GM19397 (cell line): ENCODE data around the gene ALDH8A1.
"Not testable (repeated sequence)": the region's sequence is repeated elsewhere in the genome, so short reads cannot be mapped to it uniquely, and the experiment has no call there.

Source experiments
- ATAC-seq: cut with Tn5 transposase; IDR thresholded peaks from one replicate; pipeline ENCODE4 v1.9.1; 2021; ENCODE audit warnings: mild to moderate bottlenecking, moderate library complexity; ENCODE audit not compliant: unreplicated experiment

Gene ALDH8A1

GRCh38 chr6:134911547-134911946 is 38.4 kb downstream of the ALDH8A1 start:
- ATAC-seq, result no peak

- ATAC-seq, result no peak
Observed at GRCh38 chr6:134910593-134910935, 39.3 kb downstream of the ALDH8A1 start.

DNA sequence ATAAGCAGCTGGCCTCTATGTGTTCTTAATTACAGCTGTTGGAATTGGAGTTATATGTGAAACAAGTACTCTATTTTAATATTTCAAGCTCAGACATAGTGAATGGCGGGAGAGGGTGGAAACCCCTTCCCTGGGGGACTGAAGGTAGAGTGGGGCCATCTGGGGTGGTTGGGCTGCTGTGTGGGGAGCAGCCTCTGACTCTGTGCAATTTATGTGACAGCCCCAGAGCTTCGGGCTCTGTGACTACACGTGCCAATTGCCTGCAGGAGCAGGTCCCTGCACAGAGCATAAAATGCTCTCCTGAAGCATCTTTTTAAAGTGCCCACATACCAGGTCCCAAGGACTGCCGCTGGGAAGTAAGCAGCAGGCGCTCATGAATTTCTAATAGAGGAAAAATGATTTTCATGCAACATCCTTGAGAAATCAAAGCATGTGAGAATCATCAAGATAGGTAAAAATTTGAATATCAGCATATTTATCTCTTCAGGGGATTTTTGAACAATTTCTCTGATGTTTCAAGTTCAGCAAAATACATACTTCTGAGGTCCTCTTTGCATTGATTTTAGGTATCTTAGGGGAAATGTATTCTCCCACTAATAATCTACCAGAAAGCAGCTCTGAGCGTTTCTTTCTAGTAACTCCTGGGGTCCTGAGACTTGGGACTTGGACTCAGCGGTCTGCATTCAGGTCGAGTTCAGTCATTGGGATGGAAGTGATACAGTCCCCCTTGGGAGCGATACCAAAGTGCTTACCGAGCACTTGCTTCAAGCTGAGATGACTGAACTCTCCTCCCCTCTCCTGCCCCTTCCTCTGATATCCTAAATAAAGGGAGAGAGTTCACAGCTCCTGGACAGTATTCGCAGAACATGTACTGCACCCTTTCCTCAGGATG is 40.0 kb downstream of the ALDH8A1 start:
- no peak for ATAC-seq

DNA sequence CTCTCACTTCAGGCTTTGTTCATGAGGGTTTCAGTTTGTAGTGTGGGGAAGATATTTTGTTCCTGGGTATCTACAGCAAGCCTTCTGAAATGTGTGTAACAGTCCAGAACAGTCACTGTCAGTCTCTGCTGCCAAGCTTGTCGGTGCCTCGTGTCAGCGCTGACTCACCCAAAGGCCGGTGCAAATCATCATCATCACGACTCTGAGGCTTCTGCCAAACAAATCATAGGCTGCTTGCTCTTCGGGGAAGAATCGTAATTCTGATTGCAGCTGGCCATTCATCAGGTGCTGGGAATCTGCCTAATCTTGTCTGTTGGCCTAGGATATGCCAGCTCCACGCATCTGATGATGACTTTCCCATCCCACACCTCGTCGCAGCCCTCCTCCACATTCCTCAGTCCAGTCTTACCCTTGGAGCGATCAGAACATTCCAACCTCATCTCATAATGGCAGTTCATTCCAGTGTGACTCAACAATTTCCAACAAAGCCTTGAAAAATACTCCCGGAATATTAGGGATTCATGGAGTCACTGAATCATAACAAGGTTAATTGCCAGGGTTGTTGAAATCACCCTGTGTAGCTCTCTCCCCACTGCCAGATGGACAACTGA is 40.9 kb downstream of the ALDH8A1 start:
- no peak for ATAC-seq

- not testable (repeated sequence) for ATAC-seq
Observed at GRCh38 chr6:134904731-134905130, 45.2 kb downstream of the ALDH8A1 start.

GRCh38 chr6:134903448-134903847 is 46.5 kb downstream of the ALDH8A1 start:
- no peak for ATAC-seq

- ATAC-seq, result no peak
Observed at GRCh38 chr6:134902936-134903335, 47.0 kb downstream of the ALDH8A1 start.

DNA sequence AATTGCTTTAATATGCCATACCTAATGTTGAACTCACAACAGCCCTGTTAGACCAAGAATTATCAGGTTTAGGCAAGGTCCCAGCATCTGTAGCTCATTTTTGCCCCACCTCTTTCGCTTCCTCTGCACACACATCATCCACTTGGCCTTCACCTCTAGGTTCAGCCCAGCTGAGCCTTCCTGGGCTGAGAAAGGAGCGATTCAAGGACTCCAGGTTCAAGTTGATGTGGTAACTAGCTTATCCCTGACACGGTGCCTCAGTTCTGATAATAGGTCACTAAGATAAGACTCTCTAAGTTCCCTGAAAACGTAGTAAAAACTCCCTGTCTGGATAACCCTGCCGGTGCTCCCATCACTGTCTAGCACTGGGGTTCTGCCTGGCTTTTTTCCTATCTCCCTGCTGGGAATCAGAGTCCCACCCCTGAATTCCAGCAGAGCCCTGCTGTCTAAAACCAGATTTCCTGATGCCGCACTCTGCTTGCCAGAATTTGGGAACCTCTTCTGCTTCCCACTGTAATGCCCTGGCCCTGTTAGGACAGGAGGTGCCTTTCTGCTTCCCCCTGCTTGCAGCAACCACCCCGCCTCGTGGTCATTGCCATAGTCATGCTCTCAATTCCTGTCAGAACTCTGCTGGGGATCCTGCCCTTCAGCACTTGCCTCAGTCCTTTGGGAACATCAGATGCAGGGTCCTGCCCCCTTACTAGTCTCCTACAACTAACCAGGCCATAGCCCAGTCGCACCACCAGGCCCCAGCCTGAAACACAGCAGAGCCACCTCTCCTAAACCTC is 47.6 kb downstream of the ALDH8A1 start:
- no peak for ATAC-seq

DNA sequence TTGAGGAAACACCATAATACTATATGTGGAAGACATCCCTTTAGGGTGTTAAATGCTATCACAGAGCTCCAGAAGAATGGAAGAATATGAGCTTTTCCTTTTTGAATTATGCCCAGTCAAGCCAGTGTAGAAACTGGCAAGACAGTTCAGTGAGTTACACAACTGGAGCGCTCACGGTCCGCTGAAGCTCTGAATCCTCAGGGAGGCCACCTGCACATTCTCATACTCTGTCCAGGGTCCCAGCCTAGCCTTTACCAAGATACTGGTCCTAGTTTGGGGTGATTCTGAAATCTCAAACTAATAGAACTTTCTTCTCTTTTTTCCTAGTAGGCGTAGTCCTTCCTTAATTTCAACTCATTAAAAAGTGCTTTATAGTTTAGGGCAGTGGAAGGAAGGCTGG is 51.3 kb downstream of the ALDH8A1 start:
- no peak for ATAC-seq

- ATAC-seq, result not testable (repeated sequence)
Observed at GRCh38 chr6:134898166-134898565, 51.7 kb downstream of the ALDH8A1 start.

DNA sequence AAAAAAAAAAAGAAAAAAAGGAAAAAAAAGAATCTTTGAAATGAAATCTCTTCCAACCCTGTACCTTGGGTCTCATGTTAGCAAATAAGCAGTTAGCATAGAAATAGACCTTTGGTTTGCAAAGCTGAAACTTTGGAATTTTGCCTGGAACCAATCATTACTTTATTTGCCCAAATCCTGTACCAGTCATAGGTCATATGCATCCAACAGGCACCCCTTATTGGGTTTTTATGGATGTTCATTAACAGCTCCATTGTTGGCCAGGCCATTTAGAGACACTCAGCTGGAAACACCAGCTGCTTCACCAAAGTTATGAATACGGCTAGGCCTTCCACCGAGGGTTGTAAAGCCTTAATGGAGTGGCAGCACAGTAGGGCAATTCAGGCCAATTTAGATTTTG is 53.0 kb downstream of the ALDH8A1 start:
- ATAC-seq, result no peak

- no peak for ATAC-seq
Observed at GRCh38 chr6:134894800-134895199, 55.1 kb downstream of the ALDH8A1 start.

GRCh38 chr6:134892362-134892761 is 57.5 kb downstream of the ALDH8A1 start:
- no peak for ATAC-seq

GRCh38 chr6:134891633-134892032 is 58.3 kb downstream of the ALDH8A1 start:
- ATAC-seq, result no peak

GRCh38 chr6:134888316-134888715 is 61.6 kb downstream of the ALDH8A1 start:
- no peak for ATAC-seq

DNA sequence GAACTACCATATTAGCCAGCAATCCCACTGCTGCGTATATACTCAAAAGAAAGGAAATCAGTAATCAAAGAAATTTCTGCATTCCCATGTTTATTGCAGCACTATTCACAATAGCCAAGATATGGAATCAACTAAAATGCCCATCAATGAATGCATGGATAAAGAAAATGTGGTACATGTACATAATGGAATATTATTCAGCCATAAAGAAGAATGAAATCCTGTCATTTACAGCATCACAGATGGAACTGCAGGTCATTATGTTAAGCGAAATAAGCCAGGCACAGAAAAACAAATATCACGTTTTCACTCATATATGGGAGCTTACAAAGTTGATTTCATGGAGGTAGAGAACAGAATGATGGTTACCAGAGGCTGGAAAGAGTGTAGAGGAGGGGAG is 65.1 kb downstream of the ALDH8A1 start:
- no peak for ATAC-seq

GRCh38 chr6:134883314-134883713 is 66.6 kb downstream of the ALDH8A1 start:
- no peak for ATAC-seq

- no peak for ATAC-seq
Observed at GRCh38 chr6:134882426-134883038, 67.4 kb downstream of the ALDH8A1 start.

DNA sequence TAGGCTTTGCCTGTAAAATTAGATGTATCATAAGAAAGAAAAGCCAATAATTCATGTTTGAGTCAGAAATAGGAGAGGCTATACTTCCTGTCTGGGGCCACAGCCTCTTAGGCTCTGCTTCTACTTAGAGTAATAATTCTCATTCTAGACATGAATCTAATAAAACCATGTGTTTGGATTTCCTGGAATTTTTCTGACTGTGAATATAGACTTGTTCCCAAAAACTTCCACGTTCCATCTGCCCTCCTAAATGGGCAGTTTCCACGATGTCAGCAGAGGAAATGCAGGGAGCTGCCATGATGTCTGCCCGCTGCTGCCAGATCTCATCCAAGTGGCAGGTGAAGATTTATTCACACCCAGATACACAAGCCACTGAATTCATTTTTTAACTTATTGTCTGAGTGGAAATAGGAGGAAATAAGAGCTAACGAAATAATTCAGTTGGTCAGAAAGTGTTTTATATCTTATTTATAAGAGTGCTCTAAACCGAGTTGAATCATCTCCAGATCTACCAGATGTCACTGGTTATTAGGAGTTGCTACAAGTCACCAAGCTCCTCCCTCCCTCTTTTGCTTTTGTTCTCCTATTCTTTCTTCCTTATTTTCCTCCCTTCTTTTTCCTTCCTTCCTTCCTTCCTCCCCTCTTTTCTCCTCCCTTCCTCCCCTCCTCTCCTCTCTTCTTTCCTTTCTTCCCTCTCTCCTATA is 69.3 kb downstream of the ALDH8A1 start:
- no peak for ATAC-seq

DNA sequence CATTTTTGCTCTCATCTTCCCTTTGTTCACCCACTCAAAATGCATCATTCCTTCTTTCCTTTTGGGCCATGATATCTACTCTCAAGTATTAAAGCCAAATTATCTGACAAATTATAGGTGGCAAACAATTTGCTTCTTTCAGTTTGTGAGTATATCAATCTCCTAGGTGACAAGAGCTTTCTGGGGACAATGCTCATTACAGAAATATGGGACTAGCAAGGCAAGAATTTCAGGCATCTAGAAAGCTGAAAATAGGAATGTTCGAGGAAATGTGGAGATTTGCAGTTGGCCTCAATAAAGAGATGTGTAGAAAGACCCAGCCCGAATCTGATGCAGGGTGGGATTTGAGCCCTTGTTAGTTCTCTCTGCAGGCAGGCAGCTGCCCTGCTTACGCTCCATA is 71.8 kb downstream of the ALDH8A1 start:
- ATAC-seq, result no peak

DNA sequence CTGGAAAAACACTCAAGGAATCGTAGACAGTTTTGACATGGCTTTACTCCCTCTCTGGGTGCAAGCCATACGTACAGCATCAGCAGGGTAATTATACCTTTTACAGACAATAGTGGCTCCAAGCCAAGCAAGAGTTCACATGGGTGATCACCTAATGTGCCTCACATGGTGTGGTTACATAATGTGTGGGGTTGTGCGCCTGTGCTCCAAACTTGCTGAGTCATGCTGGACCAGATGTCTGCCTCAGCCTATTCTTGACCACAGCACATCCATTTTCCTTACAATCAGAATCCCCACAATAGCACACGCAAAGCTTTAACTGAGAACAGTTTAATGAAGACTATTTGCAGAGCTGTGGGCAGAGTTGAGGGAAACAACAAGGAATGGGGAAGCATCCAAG is 74.5 kb downstream of the ALDH8A1 start:
- no peak for ATAC-seq
